Keratinocyte (primary cell): Measurements from ENCODE around the gene CMIP. TPM values are rescaled to one million over a fixed set of nuclear protein-coding genes. Genes with fewer than 3 reads are reported as not detected.

ENCODE experiments used
- DNase-seq: peaks from one replicate; pipeline ENCODE4 v3.0.0-alpha.2; 2011; ENCODE audit warnings: low read depth, missing footprints, low spot score
- FAIRE-seq: peaks from 2 replicates; lab custom pipeline; 2011; peaks lifted over from hg19 to GRCh38; lab: Jason Lieb, UNC
- H2AFZ ChIP-seq: 2 replicates; pipeline ENCODE4 v1.6.0; 2012; ENCODE audit warnings: low read length, control low read depth, inconsistent platforms; ENCODE audit not compliant: control insufficient read depth
- H3K27ac ChIP-seq: 2 replicates; pipeline ENCODE4 v1.5.1; 2011; ENCODE audit warnings: low read length; ENCODE audit not compliant: control insufficient read depth, insufficient read depth
- H3K27me3 ChIP-seq: 3 replicates; pipeline ENCODE4 v1.6.0; 2011; ENCODE audit warnings: low read length; ENCODE audit not compliant: control insufficient read depth, insufficient read depth; ENCODE audit errors: extremely low read depth
- H3K36me3 ChIP-seq, 2 experiments: 2 replicates in 1 of 2; 3 replicates in 1 of 2; pipeline ENCODE4 v1.5.1; 2011; ENCODE audit warnings: low read length in 2 of 2, mild to moderate bottlenecking in 1 of 2; ENCODE audit not compliant: control insufficient read depth in 2 of 2, insufficient read depth in 2 of 2; ENCODE audit errors: extremely low read depth in 1 of 2
- H3K4me1 ChIP-seq: 3 replicates; pipeline ENCODE4 v1.5.1; 2011; ENCODE audit warnings: low read length; ENCODE audit not compliant: control insufficient read depth, insufficient read depth; ENCODE audit errors: extremely low read depth
- H3K4me2 ChIP-seq: 3 replicates; pipeline ENCODE4 v1.6.0; 2011; ENCODE audit warnings: low read depth, low read length; ENCODE audit not compliant: control insufficient read depth, insufficient read depth; ENCODE audit errors: extremely low read depth
- H3K4me3 ChIP-seq, 3 experiments: fragments of 200-600 bp in 1 of 3; sonication (generic) in 1 of 3; 2 replicates in 2 of 3; 3 replicates in 1 of 3; pipeline ENCODE4 v1.5.1; 2011 to 2016; ENCODE audit warnings: low read length in 3 of 3, mild to moderate bottlenecking in 3 of 3, control low read depth in 2 of 3, inconsistent platforms in 1 of 3, low read depth in 1 of 3, mixed read lengths in 1 of 3, mixed run types in 1 of 3, moderate library complexity in 1 of 3; ENCODE audit not compliant: control insufficient read depth in 2 of 3, insufficient read depth in 2 of 3; ENCODE audit errors: extremely low read depth in 1 of 3
- H3K79me2 ChIP-seq: 2 replicates; pipeline ENCODE4 v1.6.0; 2012; ENCODE audit warnings: low read length; ENCODE audit not compliant: control insufficient read depth, insufficient read depth
- H3K9ac ChIP-seq: 3 replicates; pipeline ENCODE4 v1.6.0; 2011; ENCODE audit warnings: low read length; ENCODE audit not compliant: control insufficient read depth, insufficient read depth; ENCODE audit errors: extremely low read depth
- H3K9me1 ChIP-seq: 3 replicates; pipeline ENCODE4 v1.6.0; 2011; ENCODE audit warnings: low read length; ENCODE audit not compliant: control insufficient read depth, insufficient read depth; ENCODE audit errors: extremely low read depth
- H3K9me3 ChIP-seq: 2 replicates; pipeline ENCODE4 v1.5.1; 2012; ENCODE audit warnings: low read depth, low read length; ENCODE audit not compliant: control insufficient read depth
- H4K20me1 ChIP-seq: 3 replicates; pipeline ENCODE4 v1.6.0; 2011; ENCODE audit warnings: low read length; ENCODE audit not compliant: control insufficient read depth, insufficient read depth; ENCODE audit errors: extremely low read depth
- CTCF ChIP-seq, 3 experiments: IDR thresholded peaks in 1 of 3; conservative IDR thresholded peaks in 1 of 3; optimal IDR thresholded peaks in 1 of 3; 2 replicates in 2 of 3; 3 replicates in 1 of 3; pipeline versions ENCODE3 to v1.5.1; 2011; ENCODE audit warnings: low read length in 3 of 3, mild to moderate bottlenecking in 3 of 3, moderate library complexity in 2 of 3, control low read depth in 1 of 3, inconsistent platforms in 1 of 3; ENCODE audit not compliant: insufficient read depth in 2 of 3; ENCODE audit errors: extremely low read depth in 1 of 3
- EZH2 ChIP-seq: IDR thresholded peaks from one replicate; pipeline ENCODE4 v1.6.1; 2012; ENCODE audit warnings: inconsistent platforms, mild to moderate bottlenecking, low read length, moderate library complexity
- dilution Hi-C: fragments of 300-500 bp; cut with MboI; formaldehyde crosslinking; loops from one replicate; pipeline ENCODE4 v1.7.0; 2020; ENCODE audit warnings: low sequenced_read_pairs; ENCODE audit not compliant: extremely low pct_ligation_motif_present
- polyA plus RNA-seq, 5 experiments: library from polyadenylated mRNA; depleted of rRNA in 3 of 5; stranded (reverse) in 3 of 5; stranded (forward) in 1 of 5; unstranded in 1 of 5; fragments of >200 nt; gene quantifications; 1 replicate in 1 of 5; 2 replicates in 3 of 5; 3 replicates in 1 of 5; pipeline versions ENCODE4 v1.2.1 to v1.2.3, GENCODE V29; 2011 to 2012; ENCODE audit warnings: missing spikeins in 2 of 5, low read depth in 1 of 5, low replicate concordance in 1 of 5

The CMIP gene
- polyA plus RNA-seq, 1 donor (not counting 4 experiments of a cell fraction or from before 2014, with no cell fraction given): 5.0 TPM

GRCh38 chr16:81454044-81454443 is 9.4 kb downstream of the CMIP start:
- FAIRE-seq: no peak
- H3K4me3 ChIP-seq: no peak overlapping the region
- peaks cover 9% of the 10 kb centered on the region for H3K9me1 ChIP-seq
- peaks cover 12% of the 10 kb centered on the region for H3K4me1 ChIP-seq
- H3K27ac ChIP-seq: no peak overlapping the region
- H3K9me3 ChIP-seq: no peaks in the 10 kb centered on the region
- no peaks in the 10 kb centered on the region for H3K27me3 ChIP-seq
- dilution Hi-C loops: no loop called here
- no peak overlapping the region for H2AFZ ChIP-seq
- TF ChIP-seq CTCF (optimal IDR thresholded peaks at IDR 0.05 in 1 of 3, IDR thresholded peaks at IDR 0.05 in 1 of 3, conservative IDR thresholded peaks at IDR 0.05 in 1 of 3; ENCODE audit: extremely low read depth in 1 of 3, insufficient read depth in 2 of 3, low read length in 3 of 3) (no peak), EZH2 (no peak)
- H3K79me2 ChIP-seq: peaks cover 100% of the 10 kb centered on the region
- H3K9ac ChIP-seq: no peak overlapping the region
- peaks cover 16 to 45% of the 10 kb centered on the region in 2 experiments for H3K36me3 ChIP-seq
- DNase-seq: no peak
- peaks cover 74% of the 10 kb centered on the region for H4K20me1 ChIP-seq
- H3K4me2 ChIP-seq: no peak overlapping the region

- Histone ChIP-seq H3K4me2 (no peak overlapping the region), H3K4me1 (peaks cover 3% of the 10 kb centered on the region), H3K9me3 (no peaks in the 10 kb centered on the region), H3K36me3 (peaks cover 21 to 44% of the 10 kb centered on the region in 2 experiments), H3K9ac (no peak overlapping the region), H3K27me3 (no peaks in the 10 kb centered on the region), H3K79me2 (peaks cover 100% of the 10 kb centered on the region), H3K9me1 (peaks cover 11% of the 10 kb centered on the region), H4K20me1 (peaks cover 74% of the 10 kb centered on the region), H3K4me3 (no peak overlapping the region), H3K27ac (no peak overlapping the region), H2AFZ (no peak overlapping the region)
- DNase-seq (no peak), FAIRE-seq (no peak)
- TF ChIP-seq CTCF (optimal IDR thresholded peaks at IDR 0.05 in 1 of 3, IDR thresholded peaks at IDR 0.05 in 1 of 3, conservative IDR thresholded peaks at IDR 0.05 in 1 of 3; ENCODE audit: extremely low read depth in 1 of 3, insufficient read depth in 2 of 3, low read length in 3 of 3) (no peak), EZH2 (no peak)
- dilution Hi-C loops: no loop called here
Observed at GRCh38 chr16:81455006-81455405, 10.4 kb downstream of the CMIP start.
